ENCODE results near the gene MED13. TPM values are rescaled to one million over a fixed set of nuclear protein-coding genes. Genes with fewer than 3 reads are reported as not detected.

MED13 gene
- polyA plus RNA-seq, 2 of the 4 experiments (the other 2 are of a cell fraction), result 14.1 to 64.1 TPM

DNA sequence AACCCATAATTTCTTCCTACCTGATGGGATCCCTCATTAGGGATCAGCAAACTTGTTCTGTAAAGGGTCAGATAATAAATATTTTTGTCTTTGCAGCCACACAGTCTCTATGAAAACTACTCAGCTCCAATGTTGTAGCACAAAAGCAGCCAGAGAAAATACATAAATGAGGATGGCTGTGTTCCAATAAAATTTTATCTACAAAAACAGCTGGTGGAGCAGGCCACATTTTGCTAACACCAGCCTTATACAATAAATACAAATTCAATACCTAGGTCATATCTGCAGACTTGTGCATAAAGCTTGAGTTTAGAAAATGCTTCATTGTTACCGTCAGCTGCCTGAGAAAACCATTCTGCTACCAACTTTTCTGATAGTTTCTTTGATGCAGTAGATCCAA lies 98.9 kb downstream of the MED13 start:
- Histone ChIP-seq H3K4me1 (no peaks in the 10 kb centered on the region), H3K9me3 (no peaks in the 10 kb centered on the region), H3K4me3 (no peak overlapping the region), H3K27ac (no peak overlapping the region), H3K4me2 (no peak overlapping the region)
- TF ChIP-seq ZNF302 (CRISPR knock-in tag; IDR thresholded peaks at IDR 0.05) (no peak), CBX2 (IDR thresholded peaks at IDR 0.05; ENCODE audit: borderline replicate concordance, low read depth) (no peak), JUNB (IDR thresholded peaks at IDR 0.05) (no peak), ESRRA (IDR thresholded peaks at IDR 0.05; ENCODE audit: borderline replicate concordance, low read length) (no peak), SMC3 (IDR thresholded peaks at IDR 0.05) (no peak), ZFP36 (IDR thresholded peaks at IDR 0.05; ENCODE audit: borderline replicate concordance, partially characterized antibody) (no peak), POLR2AphosphoS2 (conservative IDR thresholded peaks at IDR 0.05; ENCODE audit: low read length) (0 out of 2 replicates have a peak, but pooled peaks have one; percentile 43), ZSCAN20 (CRISPR knock-in tag; IDR thresholded peaks at IDR 0.05) (no peak), GATA3 (IDR thresholded peaks at IDR 0.05; ENCODE audit: borderline replicate concordance) (no peak)
- ChIA-PET POLR2A (no interaction called here), CTCF (interaction anchor here (1.9 to 2.1 kb wide), 2 partner anchors 11 to 15 kb away, joined by 5 read pairs; no protein-coding TSS in a partner anchor)
- ATAC-seq (no peak), FAIRE-seq (no peak), DNase-seq (ENCODE audit: low read depth in 1 of 2, low spot score in 1 of 2) (no peak)
- WGBS (ENCODE audit: missing lambda C conversion rate), result 3% methylated on average over 1 of the region's 1 CpG

DNA sequence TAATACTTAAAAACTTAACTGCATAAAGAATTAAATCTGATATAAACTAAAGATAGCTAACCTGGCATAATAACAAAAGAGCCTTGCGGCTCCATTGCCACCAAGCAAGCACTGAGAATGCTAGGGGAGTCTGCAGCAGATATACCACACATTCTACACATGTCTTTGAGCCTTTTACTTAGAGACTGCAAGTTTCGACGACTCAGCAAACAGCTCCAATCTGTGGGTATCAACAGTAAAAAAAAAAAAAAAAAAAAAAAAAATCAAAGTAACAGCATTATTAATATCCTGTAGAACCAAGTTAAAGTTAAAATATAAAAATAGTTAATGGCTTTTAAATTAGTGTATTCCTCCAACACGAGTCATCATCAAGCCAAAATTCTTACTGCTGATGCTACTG lies 109.5 kb downstream of the MED13 start:
- CTCF ChIA-PET, result no interaction called here
- no peak for FAIRE-seq
- WGBS (ENCODE audit: missing lambda C conversion rate), result 86% methylated on average over 4 of the region's 4 CpGs

DNA sequence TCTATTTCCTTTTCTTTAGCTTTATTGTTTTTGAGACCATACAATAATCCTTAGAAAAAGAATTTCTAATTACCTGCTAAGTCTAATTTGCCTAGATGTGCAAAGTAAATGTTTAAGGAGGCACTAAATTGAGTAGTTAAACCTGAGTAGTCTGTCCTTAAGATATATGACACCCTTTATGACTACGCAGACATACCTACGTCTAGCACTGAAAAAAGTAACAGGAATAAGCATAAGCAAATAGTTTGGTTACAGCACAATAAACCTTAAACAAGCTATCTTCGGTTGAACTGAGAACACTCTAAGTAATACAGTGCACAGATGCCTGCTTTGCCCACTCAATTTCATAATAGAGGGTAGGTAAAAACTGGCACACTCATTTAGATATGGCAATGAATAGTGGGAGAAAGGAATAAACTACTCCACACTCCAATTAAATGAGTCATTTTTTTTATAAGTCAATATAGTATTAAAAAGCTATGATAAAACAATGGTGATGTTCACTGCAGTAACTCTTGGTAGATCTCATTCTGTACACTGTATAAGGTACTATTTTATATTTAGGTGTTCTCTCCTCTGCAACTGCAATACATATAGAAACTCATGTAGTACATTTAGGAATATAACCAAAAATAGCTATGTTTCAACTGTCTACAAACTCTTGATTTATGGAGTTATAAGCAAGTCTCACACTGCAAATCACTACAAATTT lies 117.6 kb downstream of the MED13 start:
- Histone ChIP-seq H3K4me2 (no peak overlapping the region), H3K9me3 (no peaks in the 10 kb centered on the region), H3K4me1 (0 out of 3 replicates have a peak, but pooled peaks cover 5% of the 10 kb centered on the region), H3K27ac (no peak overlapping the region), H3K4me3 (no peak overlapping the region)
- ChIA-PET POLR2A (no interaction called here), CTCF (interaction anchor here (0.9 to 1.5 kb wide), 3 partner anchors 30 to 162 kb away, joined by 3 to 7 read pairs (median 3); no protein-coding TSS in a partner anchor)
- DNase-seq (ENCODE audit: low read depth in 1 of 2, low spot score in 1 of 2), result no peak
- peak; percentile 13 for FAIRE-seq
- no peak for TF ChIP-seq KDM1A (IDR thresholded peaks at IDR 0.05; ENCODE audit: low read depth)
- TF ChIP-seq POLR2AphosphoS2 (conservative IDR thresholded peaks at IDR 0.05; ENCODE audit: low read length), result no peak
- no peak for TF ChIP-seq HEYL (CRISPR knock-in tag; IDR thresholded peaks at IDR 0.05)
- TF ChIP-seq, protein P1, sequence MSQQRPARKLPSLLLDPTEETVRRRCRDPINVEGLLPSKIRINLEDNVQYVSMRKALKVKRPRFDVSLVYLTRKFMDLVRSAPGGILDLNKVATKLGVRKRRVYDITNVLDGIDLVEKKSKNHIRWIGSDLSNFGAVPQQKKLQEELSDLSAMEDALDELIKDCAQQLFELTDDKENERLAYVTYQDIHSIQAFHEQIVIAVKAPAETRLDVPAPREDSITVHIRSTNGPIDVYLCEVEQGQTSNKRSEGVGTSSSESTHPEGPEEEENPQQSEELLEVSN (IDR thresholded peaks at IDR 0.05; ENCODE audit: borderline replicate concordance, low read depth), result no peak
- TF ChIP-seq, protein P2, sequence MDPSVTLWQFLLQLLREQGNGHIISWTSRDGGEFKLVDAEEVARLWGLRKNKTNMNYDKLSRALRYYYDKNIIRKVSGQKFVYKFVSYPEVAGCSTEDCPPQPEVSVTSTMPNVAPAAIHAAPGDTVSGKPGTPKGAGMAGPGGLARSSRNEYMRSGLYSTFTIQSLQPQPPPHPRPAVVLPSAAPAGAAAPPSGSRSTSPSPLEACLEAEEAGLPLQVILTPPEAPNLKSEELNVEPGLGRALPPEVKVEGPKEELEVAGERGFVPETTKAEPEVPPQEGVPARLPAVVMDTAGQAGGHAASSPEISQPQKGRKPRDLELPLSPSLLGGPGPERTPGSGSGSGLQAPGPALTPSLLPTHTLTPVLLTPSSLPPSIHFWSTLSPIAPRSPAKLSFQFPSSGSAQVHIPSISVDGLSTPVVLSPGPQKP (IDR thresholded peaks at IDR 0.05; ENCODE audit: low read depth, low read length), result no peak
- TF ChIP-seq BHLHE40 (IDR thresholded peaks at IDR 0.05; ENCODE audit: low read depth, low read length), result no peak
- no peak for TF ChIP-seq EHF (CRISPR knock-in tag; IDR thresholded peaks at IDR 0.05)
- TF ChIP-seq NR3C1 (IDR thresholded peaks at IDR 0.05), result no peak
- peak in 1 of 2 experiments; percentile 22; a peak in 2 of 6 replicates for ATAC-seq
- 76% methylated on average over 3 of the region's 3 CpGs for WGBS (ENCODE audit: missing lambda C conversion rate)

More for the DNA sequence above, 109.5 kb downstream of the MED13 start:
- Histone ChIP-seq H3K9me3 (no peaks in the 10 kb centered on the region), H3K4me3 (no peak overlapping the region), H3K4me2 (no peak overlapping the region), H3K4me1 (no peaks in the 10 kb centered on the region), H3K27ac (no peak overlapping the region)
- DNase-seq (ENCODE audit: low read depth in 1 of 2, low spot score in 1 of 2) (no peak), ATAC-seq (no peak)
- POLR2A ChIA-PET, result no interaction called here
- TF ChIP-seq HOXB5 (CRISPR knock-in tag; IDR thresholded peaks at IDR 0.05) (no peak), MAFK (IDR thresholded peaks at IDR 0.05; ENCODE audit: partially characterized antibody) (peak; percentile 90)

DNA sequence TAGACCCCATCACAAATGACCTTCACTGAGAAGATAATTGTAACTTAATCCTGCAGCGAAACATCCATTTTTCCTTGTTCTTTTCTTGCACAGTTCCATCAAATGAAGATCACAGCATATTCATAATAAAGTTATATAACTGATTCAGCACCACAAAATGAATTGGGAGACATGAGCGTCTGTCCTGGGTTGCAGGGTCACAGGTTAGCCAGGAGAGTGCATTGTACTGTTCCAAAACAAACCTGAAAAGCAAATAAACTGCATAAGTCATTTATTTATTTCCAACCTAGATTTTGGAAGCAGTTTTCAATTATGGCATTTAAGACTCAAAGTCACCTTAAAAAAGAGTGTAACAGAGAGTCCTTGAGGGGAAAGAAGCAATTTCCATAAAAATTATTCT lies 118.7 kb downstream of the MED13 start:
- H3K27ac ChIP-seq, result no peak overlapping the region
- WGBS (ENCODE audit: missing lambda C conversion rate), result 58% methylated on average over 2 of the region's 2 CpGs
- FAIRE-seq (no peak), ATAC-seq (no peak), DNase-seq (ENCODE audit: low read depth in 1 of 2, low spot score in 1 of 2) (no peak)
- H3K4me2 ChIP-seq, result no peak overlapping the region
- H3K4me1 ChIP-seq, result 0 out of 3 replicates have a peak, but pooled peaks cover 5% of the 10 kb centered on the region
- no peak overlapping the region for H3K4me3 ChIP-seq
- CTCF ChIA-PET, result interaction anchor here (1.4 to 1.8 kb wide), 2 partner anchors 11 to 163 kb away, joined by 3 to 7 read pairs; no protein-coding TSS in a partner anchor
- POLR2A ChIA-PET, result no interaction called here
- no peaks in the 10 kb centered on the region for H3K9me3 ChIP-seq
- TF ChIP-seq FOSL2 (IDR thresholded peaks at IDR 0.05), result no peak
- no peak for TF ChIP-seq FOSL2 (CRISPR knock-in tag; IDR thresholded peaks at IDR 0.05)
- TF ChIP-seq HOXB13 (CRISPR knock-in tag; IDR thresholded peaks at IDR 0.05; ENCODE audit: low read depth), result no peak
- no peak for TF ChIP-seq POLR2A (IDR thresholded peaks at IDR 0.05; ENCODE audit: low read length)
- TF ChIP-seq, protein P2 (IDR thresholded peaks at IDR 0.05; ENCODE audit: low read depth, low read length), result no peak
- TF ChIP-seq CHD2 (IDR thresholded peaks at IDR 0.05; ENCODE audit: low read length, partially characterized antibody), result no peak
- TF ChIP-seq, protein P1 (IDR thresholded peaks at IDR 0.05; ENCODE audit: borderline replicate concordance, low read depth), result no peak
- no peak for TF ChIP-seq EP300 (IDR thresholded peaks at IDR 0.05)
- no peak for TF ChIP-seq ZSCAN20 (CRISPR knock-in tag; IDR thresholded peaks at IDR 0.05)
- no peak for TF ChIP-seq HEYL (CRISPR knock-in tag; IDR thresholded peaks at IDR 0.05)
- no peak for TF ChIP-seq JUN (IDR thresholded peaks at IDR 0.05)
- TF ChIP-seq HOXB5 (CRISPR knock-in tag; IDR thresholded peaks at IDR 0.05), result no peak
- no peak for TF ChIP-seq MAZ (IDR thresholded peaks at IDR 0.05; ENCODE audit: borderline replicate concordance, low read depth, low read length)
- TF ChIP-seq HDAC2 (IDR thresholded peaks at IDR 0.05), result no peak
- TF ChIP-seq, protein P3, sequence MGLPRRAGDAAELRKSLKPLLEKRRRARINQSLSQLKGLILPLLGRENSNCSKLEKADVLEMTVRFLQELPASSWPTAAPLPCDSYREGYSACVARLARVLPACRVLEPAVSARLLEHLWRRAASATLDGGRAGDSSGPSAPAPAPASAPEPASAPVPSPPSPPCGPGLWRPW (IDR thresholded peaks at IDR 0.05), result no peak
- TF ChIP-seq BHLHE40 (IDR thresholded peaks at IDR 0.05; ENCODE audit: low read depth, low read length), result no peak
- no peak for TF ChIP-seq JUNB (IDR thresholded peaks at IDR 0.05)

Data from A549 (cell line).